K562 (cell line): Measurements from ENCODE around the gene LAMA4. TPM values are rescaled to one million over a fixed set of nuclear protein-coding genes. Genes with fewer than 3 reads are reported as not detected.
"Not testable (repeated sequence)": the region's sequence is repeated elsewhere in the genome, so short reads cannot be mapped to it uniquely, and the experiment has no call there.

ENCODE experiments used
- ATAC-seq: fragments of 200-7000 bp; cut with Tn5 transposase; 3 replicates; pipeline ENCODE4 v1.9.1; 2020; ENCODE audit warnings: moderate library complexity
- BruUV-seq: library from RNA; stranded (reverse); fragments of 400-500 nt; replicated peaks from 2 replicates; lab custom pipeline; 2021; lab: Mats Ljungman, UMichigan
- CTCF ChIA-PET: fragments of 300-600 bp; formaldehyde crosslinking; extraction: SDS; loops from one replicate; lab custom pipeline; 2021; ENCODE audit warnings: low intra/inter-chr PET ratio; lab: Yijun Ruan, JAX
- POLR2A ChIA-PET: fragments of 300-600, 350-650 bp; sonication (Branson Sonifier 250); formaldehyde crosslinking; extraction: SDS; loops from one replicate; lab custom pipeline; 2021; ENCODE audit warnings: antibody characterized with exemption, inconsistent platforms; lab: Yijun Ruan, JAX
- DNase-seq, 4 experiments: peaks; one replicate each; pipeline versions ENCODE4 v3.0.0 to v3.0.0-alpha.2; 2011 to 2018; ENCODE audit warnings: low spot score in 3 of 4, mixed read lengths in 3 of 4; ENCODE audit errors: extremely low read depth in 1 of 4
- FAIRE-seq: peaks from 2 replicates; lab custom pipeline; 2011; peaks lifted over from hg19 to GRCh38; lab: Jason Lieb, UNC
- H2AFZ ChIP-seq: 2 replicates; pipeline ENCODE4 v1.6.0; 2011; ENCODE audit warnings: low read depth, low read length, control low read depth, inconsistent platforms
- H3K27ac ChIP-seq: fragments of 200-600 bp; 3 replicates; pipeline ENCODE4 v1.8.0; 2011; ENCODE audit warnings: low read depth, mild to moderate bottlenecking, control low read depth, inconsistent platforms, low read length, moderate library complexity, mixed read lengths; ENCODE audit errors: extremely low read depth
- H3K27me3 ChIP-seq, 2 experiments: fragments of 300-600 bp in 1 of 2; 2 replicates in 1 of 2; 3 replicates in 1 of 2; pipeline versions ENCODE4 v1.6.0 to v1.8.0; 2011; ENCODE audit warnings: inconsistent platforms in 2 of 2, low read length in 2 of 2, mild to moderate bottlenecking in 1 of 2, mixed read lengths in 1 of 2, moderate library complexity in 1 of 2; ENCODE audit not compliant: control insufficient read depth in 2 of 2, insufficient read depth in 2 of 2
- H3K36me3 ChIP-seq: fragments of 300-600 bp; 3 replicates; pipeline ENCODE4 v1.8.0; 2011; ENCODE audit warnings: mild to moderate bottlenecking, low read length, inconsistent platforms; ENCODE audit not compliant: control insufficient read depth, insufficient read depth
- H3K4me1 ChIP-seq, 2 experiments: fragments of 200-600 bp in 1 of 2; replicated peaks in 1 of 2; 2 replicates in 1 of 2; 3 replicates in 1 of 2; pipeline versions ENCODE4 v1.5.1 to v1.8.0; 2011; ENCODE audit warnings: inconsistent platforms in 2 of 2, low read length in 2 of 2, mild to moderate bottlenecking in 1 of 2, mixed read lengths in 1 of 2, moderate library complexity in 1 of 2; ENCODE audit not compliant: control insufficient read depth in 2 of 2, insufficient read depth in 2 of 2
- H3K4me2 ChIP-seq: 2 replicates; pipeline ENCODE4 v1.6.1; 2011; ENCODE audit warnings: low read length, control low read depth, inconsistent platforms, mixed read lengths; ENCODE audit not compliant: insufficient read depth
- H3K4me3 ChIP-seq: fragments of 200-600 bp; sonication (generic), shearing (Covaris generic); 2 replicates; pipeline ENCODE4 v1.5.1; 2016; ENCODE audit warnings: control low read depth, inconsistent platforms
- H3K79me2 ChIP-seq: fragments of 200-600 bp; 3 replicates; pipeline ENCODE4 v1.8.0; 2011; ENCODE audit warnings: low read length, inconsistent platforms; ENCODE audit not compliant: control insufficient read depth, insufficient read depth
- H3K9ac ChIP-seq, 2 experiments: 2 replicates each; pipeline versions ENCODE4 v1.6.0 to v1.6.1; 2011; ENCODE audit warnings: low read depth in 2 of 2, low read length in 2 of 2, control low read depth in 1 of 2, inconsistent platforms in 1 of 2, mild to moderate bottlenecking in 1 of 2, mixed read lengths in 1 of 2; ENCODE audit not compliant: insufficient read depth in 1 of 2
- H3K9me1 ChIP-seq: one replicate; pipeline ENCODE4 v1.6.0; 2011; ENCODE audit warnings: inconsistent platforms, mild to moderate bottlenecking, low read length, moderate library complexity; ENCODE audit not compliant: control insufficient read depth, insufficient read depth
- H3K9me3 ChIP-seq: replicated peaks from 2 replicates; pipeline ENCODE4 v1.5.1; 2011; ENCODE audit warnings: low read depth, low read length, inconsistent platforms; ENCODE audit not compliant: control insufficient read depth, insufficient read depth
- H4K20me1 ChIP-seq: replicated peaks from 2 replicates; pipeline ENCODE4 v1.6.1; 2011; ENCODE audit warnings: low read length, inconsistent platforms, mixed read lengths; ENCODE audit not compliant: control insufficient read depth, insufficient read depth
- ETV5 ChIP-seq: sonication (generic); formaldehyde crosslinking; IDR thresholded peaks from 2 replicates; pipeline ENCODE4 v1.4.0; 2020; ENCODE audit warnings: low read depth, mild to moderate bottlenecking, missing genetic modification reagents
- TRIM24 ChIP-seq, 2 experiments: fragments of 450-650 bp; IDR thresholded peaks; 2 replicates each; pipeline ENCODE4 v1.6.1; 2016
- ZBTB8A ChIP-seq: fragments of 450-650 bp; IDR thresholded peaks from 2 replicates; pipeline ENCODE4 v1.6.1; 2018; ENCODE audit warnings: mild to moderate bottlenecking, moderate library complexity; ENCODE audit not compliant: partially characterized antibody
- WGBS: fragments of 100-300 bp; shearing (Covaris generic); methylation state at CpG from one replicate; pipeline ENCODE4 v1.1.6; 2016; ENCODE audit warnings: low coverage, mixed read lengths; ENCODE audit not compliant: insufficient coverage; ENCODE audit errors: missing lambda C conversion rate; 5-methylcytosine and 5-hydroxymethylcytosine counted together
- in situ Hi-C: fragments of 300-500 bp; cut with MboI; formaldehyde crosslinking; loops from 4 replicates; pipeline ENCODE4 v1.15.0; 2018; ENCODE audit warnings: inconsistent platforms, mixed read lengths
- intact Hi-C: fragments of 100-400 bp; cut with micrococcal nuclease; formaldehyde crosslinking; loops from 2 replicates; pipeline ENCODE4 v1.14.2; 2022
- polyA plus RNA-seq, 8 experiments: library from polyadenylated mRNA; depleted of rRNA in 4 of 8; stranded (reverse) in 5 of 8; unstranded in 3 of 8; fragments of >200 nt; fragmentation: Nextera tagmentation in 2 of 8; fragmentation: Illumina TruSeq in 1 of 8; extraction: Ambion mirVana in 2 of 8; extraction: Trizol in 1 of 8; gene quantifications; 2 replicates each; pipeline versions ENCODE4 v1.2.1 to v1.2.3, GENCODE V29; 2011 to 2014; ENCODE audit warnings: inconsistent platforms in 1 of 8, missing spikeins in 1 of 8
- total RNA-seq, 7 experiments: library from RNA; depleted of rRNA in 6 of 7; stranded (reverse); fragments of >200 nt in 6 of 7; fragmentation: Illumina TruSeq in 2 of 7; extraction: Trizol in 2 of 7; gene quantifications; 2 replicates each; pipeline versions ENCODE4 v1.2.1 to v1.2.3, GENCODE V29; 2011 to 2021; ENCODE audit warnings: low replicate concordance in 1 of 7

LAMA4 gene
- total and polyA plus RNA-seq, 9 of the 15 experiments (the other 6 are each of a cell fraction or from before 2014, with no cell fraction given), result 0.05 to 2.9 (median 0.51) TPM

- no peak for ATAC-seq
- H3K4me2 ChIP-seq, result no peak overlapping the region
- no peaks in the 10 kb centered on the region for H3K4me1 ChIP-seq
- no peaks in the 10 kb centered on the region for H4K20me1 ChIP-seq
- ChIA-PET CTCF (no interaction called here), POLR2A (no interaction called here)
- no peak overlapping the region for H2AFZ ChIP-seq
- no TSS peak for BruUV-seq
- intact Hi-C loops, result no loop called here
- FAIRE-seq, result no peak
- no peak for TF ChIP-seq TRIM24 (IDR thresholded peaks at IDR 0.05)
- TF ChIP-seq ZBTB8A, result no peak
- TF ChIP-seq ETV5 (CRISPR knock-in tag), result no peak
- H3K27ac ChIP-seq, result no peak overlapping the region
- no peaks in the 10 kb centered on the region for H3K9me1 ChIP-seq
- H3K4me3 ChIP-seq, result no peak overlapping the region
- no peaks in the 10 kb centered on the region for H3K36me3 ChIP-seq
- H3K9me3 ChIP-seq, result no peaks in the 10 kb centered on the region
- no peak overlapping the region for H3K9ac ChIP-seq
- in situ Hi-C loops, result no loop called here
- no peaks in the 10 kb centered on the region for H3K79me2 ChIP-seq
- WGBS, result 1% methylated on average over 11 of the region's 12 CpGs
- no peak for DNase-seq
- H3K27me3 ChIP-seq, result no peaks in the 10 kb centered on the region
These were observed 51.6 kb downstream of the LAMA4 start for GRCh38 chr6:112202639-112203341.

DNA sequence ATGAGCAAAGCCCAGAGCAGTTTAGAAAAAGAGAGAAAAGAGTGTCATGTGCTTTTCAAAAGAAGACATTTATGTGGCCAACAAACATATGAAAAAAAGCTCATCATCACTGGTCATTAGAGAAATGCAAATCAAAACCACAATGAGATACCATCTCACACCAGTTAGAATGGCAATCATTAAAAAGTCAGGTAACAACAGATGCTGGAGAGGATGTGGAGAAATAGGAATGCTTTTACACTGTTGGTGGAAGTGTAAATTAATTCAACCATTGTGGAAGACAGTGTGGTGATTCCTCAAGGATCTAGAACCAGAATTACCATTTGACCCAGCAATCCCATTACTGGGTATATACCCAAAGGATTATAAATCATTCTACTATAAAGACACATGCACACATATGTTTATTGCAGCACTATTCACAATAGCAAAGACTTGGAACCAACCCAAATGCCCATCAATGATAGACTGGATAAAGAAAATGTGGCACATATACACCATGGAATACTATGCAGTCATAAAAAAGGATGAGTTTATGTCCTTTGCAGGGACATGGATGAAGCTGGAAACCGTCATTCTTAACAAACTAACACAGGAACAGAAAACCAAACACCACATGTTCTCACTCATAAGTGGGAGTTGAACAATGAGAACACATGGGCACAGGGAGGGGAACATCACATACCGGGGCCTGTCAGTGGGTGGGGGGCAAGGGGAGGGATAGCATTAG lies 54.0 kb downstream of the LAMA4 start:
- DNase-seq, H3K4me1 ChIP-seq, H3K27me3 ChIP-seq, POLR2A ChIA-PET, H4K20me1 ChIP-seq, H3K9ac ChIP-seq, H3K4me2 ChIP-seq, H3K4me3 ChIP-seq, intact Hi-C loops, FAIRE-seq, H2AFZ ChIP-seq, H3K9me3 ChIP-seq, H3K36me3 ChIP-seq, in situ Hi-C loops, H3K9me1 ChIP-seq, CTCF ChIA-PET, H3K79me2 ChIP-seq, H3K27ac ChIP-seq, BruUV-seq, ATAC-seq: not testable (repeated sequence)
- 0% methylated on average over 2 of the region's 2 CpGs for WGBS
